HCT116 (cell line): ENCODE results near the gene STON2. TPM values are rescaled to one million over a fixed set of nuclear protein-coding genes. Genes with fewer than 3 reads are reported as not detected.

Experiments
- ATAC-seq: fragments of 200-7000 bp; cut with Tn5 transposase; 2 replicates; pipeline ENCODE4 v1.9.1; 2020; ENCODE audit warnings: mild to moderate bottlenecking, moderate library complexity
- BruUV-seq: library from RNA; stranded (reverse); fragments of 400-500 nt; replicated peaks from 2 replicates; lab custom pipeline; 2021; lab: Mats Ljungman, UMichigan
- CTCF ChIA-PET: fragments of 300-600 bp; sonication (Branson Sonifier 250); formaldehyde crosslinking; loops from one replicate; lab custom pipeline; 2021; ENCODE audit warnings: antibody characterized with exemption; lab: Charles Lee
- POLR2A ChIA-PET: fragments of 300-600, 350-600 bp; sonication (Branson Sonifier 250); formaldehyde crosslinking; loops from one replicate; lab custom pipeline; 2021; ENCODE audit warnings: antibody characterized with exemption; lab: Charles Lee
- RAD21 ChIA-PET, 2 experiments: fragments of 300-600 bp; sonication (Branson Sonifier 250); formaldehyde crosslinking; loops; one replicate each; lab custom pipeline; 2023; ENCODE audit warnings: low total read pairs in 2 of 2; ENCODE audit not compliant: uncharacterized antibody in 2 of 2, unreplicated experiment in 2 of 2, low non-redundant PET in 1 of 2; lab: Charles Lee
- DNase-seq: peaks from one replicate; pipeline ENCODE4 v3.0.0-alpha.2; 2010; ENCODE audit warnings: low read depth, low spot score
- H2AFZ ChIP-seq: fragments of 200-600 bp; shearing (Covaris generic), sonication (generic); 2 replicates; pipeline ENCODE4 v1.6.1; 2017; ENCODE audit warnings: low read depth, mixed run types, mixed read lengths, antibody characterized with exemption, low read length; ENCODE audit not compliant: poor library complexity, severe bottlenecking
- H3K27ac ChIP-seq: 2 replicates; pipeline ENCODE4 v1.5.1; 2012; ENCODE audit warnings: low read depth, low read length
- H3K27me3 ChIP-seq: fragments of 200-600 bp; sonication (generic); 2 replicates; pipeline ENCODE4 v1.6.1; 2016; ENCODE audit warnings: mixed run types, low read length, mixed read lengths; ENCODE audit not compliant: insufficient read depth
- H3K36me3 ChIP-seq, 2 experiments: fragments of 200-500 bp in 1 of 2; fragments of 200-600 bp in 1 of 2; sonication (Bioruptor generic) in 1 of 2; sonication (generic) in 1 of 2; 2 replicates each; pipeline versions ENCODE4 v1.5.1 to v1.6.1; 2014 to 2016; ENCODE audit warnings: low read length in 2 of 2, inconsistent platforms in 1 of 2, mixed read lengths in 1 of 2, mixed run types in 1 of 2; ENCODE audit not compliant: insufficient read depth in 2 of 2, control insufficient read depth in 1 of 2
- H3K4me1 ChIP-seq, 2 experiments: fragments of 200-600 bp in 1 of 2; sonication (generic) in 1 of 2; 2 replicates each; pipeline versions ENCODE4 v1.5.1 to v1.6.1; 2012 to 2017; ENCODE audit warnings: low read length in 2 of 2, inconsistent platforms in 1 of 2, mild to moderate bottlenecking in 1 of 2, mixed read lengths in 1 of 2, mixed run types in 1 of 2, moderate library complexity in 1 of 2; ENCODE audit not compliant: insufficient read depth in 2 of 2, control insufficient read depth in 1 of 2
- H3K4me2 ChIP-seq: fragments of 200-600 bp; sonication (generic); 2 replicates; pipeline ENCODE4 v1.6.1; 2017; ENCODE audit warnings: mixed run types, low read length, mixed read lengths
- H3K4me3 ChIP-seq, 2 experiments: fragments of 200-600 bp in 1 of 2; sonication (generic) in 1 of 2; replicated peaks in 1 of 2; 2 replicates each; pipeline ENCODE4 v1.5.1; 2011 to 2016; ENCODE audit warnings: low read length in 2 of 2, control low read depth in 1 of 2, low read depth in 1 of 2, mild to moderate bottlenecking in 1 of 2, mixed read lengths in 1 of 2, mixed run types in 1 of 2
- H3K79me2 ChIP-seq: fragments of 200-600 bp; sonication (generic); 2 replicates; pipeline ENCODE4 v1.6.1; 2017; ENCODE audit warnings: mild to moderate bottlenecking, mixed run types, low read length, moderate library complexity, mixed read lengths; ENCODE audit not compliant: insufficient read depth
- H3K9ac ChIP-seq: fragments of 200-600 bp; sonication (generic); 2 replicates; pipeline ENCODE4 v1.6.1; 2016; ENCODE audit warnings: low read length, mixed read lengths
- H3K9me2 ChIP-seq: fragments of 200-600 bp; sonication (generic), shearing (Covaris generic); 2 replicates; pipeline ENCODE4 v1.6.1; 2017; ENCODE audit warnings: mixed run types, mild to moderate bottlenecking, moderate library complexity; ENCODE audit not compliant: insufficient read depth
- H3K9me3 ChIP-seq, 2 experiments: fragments of 200-500 bp in 1 of 2; fragments of 200-600 bp in 1 of 2; sonication (Bioruptor generic) in 1 of 2; sonication (generic) in 1 of 2; 2 replicates each; pipeline ENCODE4 v1.6.1; 2014 to 2017; ENCODE audit warnings: low read length in 2 of 2, mixed read lengths in 2 of 2, inconsistent platforms in 1 of 2, low read depth in 1 of 2, mild to moderate bottlenecking in 1 of 2, mixed run types in 1 of 2, moderate library complexity in 1 of 2; ENCODE audit not compliant: control insufficient read depth in 1 of 2, insufficient read depth in 1 of 2
- H4K20me1 ChIP-seq: fragments of 200-600 bp; sonication (generic), shearing (Covaris generic); 2 replicates; pipeline ENCODE4 v1.6.1; 2017; ENCODE audit warnings: mixed run types, mild to moderate bottlenecking, moderate library complexity; ENCODE audit not compliant: insufficient read depth
- CEBPB ChIP-seq: IDR thresholded peaks from 2 replicates; pipeline ENCODE4 v1.6.1; 2012; ENCODE audit warnings: low read depth
- EGR1 ChIP-seq: IDR thresholded peaks from 2 replicates; pipeline ENCODE4 v1.6.1; 2012; ENCODE audit warnings: low read depth
- JUND ChIP-seq: IDR thresholded peaks from 2 replicates; pipeline ENCODE4 v1.6.1; 2012
- POLR2AphosphoS5 ChIP-seq: IDR thresholded peaks from 2 replicates; pipeline ENCODE4 v1.6.1; 2011; ENCODE audit warnings: mild to moderate bottlenecking, low read depth, low read length, moderate library complexity
- RAD21 ChIP-seq: IDR thresholded peaks from 2 replicates; pipeline ENCODE4 v1.6.1; 2012; ENCODE audit warnings: low read depth, mild to moderate bottlenecking
- SIN3A ChIP-seq: IDR thresholded peaks from 2 replicates; pipeline ENCODE4 v1.6.1; 2012; ENCODE audit warnings: low read depth
- SRF ChIP-seq: IDR thresholded peaks from 2 replicates; pipeline ENCODE4 v1.6.1; 2012; ENCODE audit warnings: low read depth
- TCF7L2 ChIP-seq: IDR thresholded peaks from 2 replicates; pipeline ENCODE4 v1.7.0; 2011; ENCODE audit warnings: borderline replicate concordance, inconsistent platforms; ENCODE audit not compliant: insufficient read depth, insufficient read length; ENCODE audit errors: extremely low read depth
- ZNF274 ChIP-seq: fragments of 200-500 bp; sonication (Bioruptor generic); IDR thresholded peaks from 2 replicates; pipeline ENCODE4 v1.6.1; 2014; ENCODE audit warnings: mild to moderate bottlenecking, low read depth, low read length, inconsistent platforms
- intact Hi-C: fragments of 100-400 bp; cut with micrococcal nuclease; formaldehyde crosslinking; loops from 2 replicates; pipeline ENCODE4 v1.10.0; 2022
- total RNA-seq: library from RNA; stranded (reverse); gene quantifications from one replicate; pipeline ENCODE4 v1.2.1, GENCODE V29; 2021; ENCODE audit not compliant: unreplicated experiment
- TF ChIP-seq, protein P1 (sequence below), 3 experiments: fragments of 200-600 bp in 1 of 3; sonication (generic) in 1 of 3; IDR thresholded peaks in 2 of 3; conservative IDR thresholded peaks in 1 of 3; 2 replicates each; pipeline ENCODE4 v1.5.1; 2012 to 2017; ENCODE audit warnings: low read depth in 2 of 3, low read length in 2 of 3, antibody characterized with exemption in 1 of 3, borderline replicate concordance in 1 of 3, control low read depth in 1 of 3, mild to moderate bottlenecking in 1 of 3, mixed read lengths in 1 of 3, mixed run types in 1 of 3, moderate library complexity in 1 of 3; ENCODE audit not compliant: insufficient read depth in 1 of 3
- TF ChIP-seq, protein P2 (sequence below): IDR thresholded peaks from 2 replicates; pipeline ENCODE4 v1.6.1; 2011; ENCODE audit warnings: mild to moderate bottlenecking, low read length, moderate library complexity; ENCODE audit not compliant: insufficient replicate concordance; ENCODE audit errors: extremely low read depth

Gene STON2
- total RNA-seq, 1 experiment from 2014 or later, result 4.1 TPM

DNA sequence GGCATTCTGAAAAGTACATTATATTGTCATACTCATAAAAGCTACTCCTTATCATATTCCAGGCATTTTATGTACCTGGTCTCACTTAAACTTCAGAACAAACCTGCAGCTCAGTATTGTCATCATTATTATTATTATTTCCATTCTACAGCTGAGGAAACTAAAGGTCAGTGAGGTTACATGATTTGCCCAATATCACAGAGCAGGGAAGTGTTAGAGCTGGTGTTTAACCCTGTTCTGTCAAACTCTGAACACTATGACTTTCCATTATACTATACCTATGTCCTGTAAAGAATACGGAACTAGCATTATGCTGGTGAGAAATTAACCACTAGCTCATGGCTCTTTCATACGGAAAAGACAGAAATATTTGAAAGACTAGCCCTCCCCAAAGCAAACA, 56.4 kb downstream of the STON2 start:
- intact Hi-C loops, result no loop called here
- no TSS peak for BruUV-seq
- H2AFZ ChIP-seq, result no peak overlapping the region
- H4K20me1 ChIP-seq, result no peaks in the 10 kb centered on the region
- no peak overlapping the region for H3K4me2 ChIP-seq
- ATAC-seq (no peak), DNase-seq (no peak)
- POLR2A ChIA-PET, result no interaction called here
- H3K79me2 ChIP-seq, result no peaks in the 10 kb centered on the region
- H3K9ac ChIP-seq, result no peak overlapping the region
- H3K27ac ChIP-seq, result no peak overlapping the region
- H3K4me3 ChIP-seq, result no peak overlapping the region
- no peaks in the 10 kb centered on the region for H3K27me3 ChIP-seq
- no peaks in the 10 kb centered on the region for H3K9me2 ChIP-seq
- no peaks in the 10 kb centered on the region for H3K36me3 ChIP-seq
- TF ChIP-seq, protein P1, sequence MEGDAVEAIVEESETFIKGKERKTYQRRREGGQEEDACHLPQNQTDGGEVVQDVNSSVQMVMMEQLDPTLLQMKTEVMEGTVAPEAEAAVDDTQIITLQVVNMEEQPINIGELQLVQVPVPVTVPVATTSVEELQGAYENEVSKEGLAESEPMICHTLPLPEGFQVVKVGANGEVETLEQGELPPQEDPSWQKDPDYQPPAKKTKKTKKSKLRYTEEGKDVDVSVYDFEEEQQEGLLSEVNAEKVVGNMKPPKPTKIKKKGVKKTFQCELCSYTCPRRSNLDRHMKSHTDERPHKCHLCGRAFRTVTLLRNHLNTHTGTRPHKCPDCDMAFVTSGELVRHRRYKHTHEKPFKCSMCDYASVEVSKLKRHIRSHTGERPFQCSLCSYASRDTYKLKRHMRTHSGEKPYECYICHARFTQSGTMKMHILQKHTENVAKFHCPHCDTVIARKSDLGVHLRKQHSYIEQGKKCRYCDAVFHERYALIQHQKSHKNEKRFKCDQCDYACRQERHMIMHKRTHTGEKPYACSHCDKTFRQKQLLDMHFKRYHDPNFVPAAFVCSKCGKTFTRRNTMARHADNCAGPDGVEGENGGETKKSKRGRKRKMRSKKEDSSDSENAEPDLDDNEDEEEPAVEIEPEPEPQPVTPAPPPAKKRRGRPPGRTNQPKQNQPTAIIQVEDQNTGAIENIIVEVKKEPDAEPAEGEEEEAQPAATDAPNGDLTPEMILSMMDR (IDR thresholded peaks at IDR 0.05 in 2 of 3, conservative IDR thresholded peaks at IDR 0.05 in 1 of 3; ENCODE audit: borderline replicate concordance in 1 of 3, insufficient read depth in 1 of 3, low read depth in 2 of 3, low read length in 2 of 3), result no peak
- TF ChIP-seq SRF (no peak), CEBPB (no peak), TCF7L2 (no peak), SIN3A (no peak), RAD21 (no peak), ZNF274 (no peak), POLR2AphosphoS5 (no peak), JUND (no peak), EGR1 (no peak)
- TF ChIP-seq, protein P2, sequence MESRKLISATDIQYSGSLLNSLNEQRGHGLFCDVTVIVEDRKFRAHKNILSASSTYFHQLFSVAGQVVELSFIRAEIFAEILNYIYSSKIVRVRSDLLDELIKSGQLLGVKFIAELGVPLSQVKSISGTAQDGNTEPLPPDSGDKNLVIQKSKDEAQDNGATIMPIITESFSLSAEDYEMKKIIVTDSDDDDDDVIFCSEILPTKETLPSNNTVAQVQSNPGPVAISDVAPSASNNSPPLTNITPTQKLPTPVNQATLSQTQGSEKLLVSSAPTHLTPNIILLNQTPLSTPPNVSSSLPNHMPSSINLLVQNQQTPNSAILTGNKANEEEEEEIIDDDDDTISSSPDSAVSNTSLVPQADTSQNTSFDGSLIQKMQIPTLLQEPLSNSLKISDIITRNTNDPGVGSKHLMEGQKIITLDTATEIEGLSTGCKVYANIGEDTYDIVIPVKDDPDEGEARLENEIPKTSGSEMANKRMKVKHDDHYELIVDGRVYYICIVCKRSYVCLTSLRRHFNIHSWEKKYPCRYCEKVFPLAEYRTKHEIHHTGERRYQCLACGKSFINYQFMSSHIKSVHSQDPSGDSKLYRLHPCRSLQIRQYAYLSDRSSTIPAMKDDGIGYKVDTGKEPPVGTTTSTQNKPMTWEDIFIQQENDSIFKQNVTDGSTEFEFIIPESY, result no peak
- CTCF ChIA-PET, result no interaction called here
- no peaks in the 10 kb centered on the region for H3K9me3 ChIP-seq
- RAD21 ChIA-PET, result no interaction called here
- no peaks in the 10 kb centered on the region for H3K4me1 ChIP-seq
